GM21786 (cell line): ENCODE results near the gene SMCHD1.
"Not testable (repeated sequence)": the region's sequence is repeated elsewhere in the genome, so short reads cannot be mapped to it uniquely, and the experiment has no call there.

Experiments used
- ATAC-seq: cut with Tn5 transposase; IDR thresholded peaks from one replicate; pipeline ENCODE4 v1.9.1; 2021; ENCODE audit not compliant: unreplicated experiment

Gene SMCHD1

GRCh38 chr18:2809666-2810183, 154.2 kb downstream of the SMCHD1 start:
- not testable (repeated sequence) for ATAC-seq

- ATAC-seq: no peak
Observed at GRCh38 chr18:2811416-2811815, 155.9 kb downstream of the SMCHD1 start.

- ATAC-seq: no peak
Observed at GRCh38 chr18:2814928-2815327, 159.4 kb downstream of the SMCHD1 start.

- ATAC-seq: no peak
Observed at GRCh38 chr18:2818281-2818680, 162.8 kb downstream of the SMCHD1 start.

- ATAC-seq: no peak
Observed at GRCh38 chr18:2821695-2822094, 166.2 kb downstream of the SMCHD1 start.

GRCh38 chr18:2822213-2822921, 166.8 kb downstream of the SMCHD1 start:
- no peak for ATAC-seq

GRCh38 chr18:2823202-2823601, 167.7 kb downstream of the SMCHD1 start:
- no peak for ATAC-seq

GRCh38 chr18:2823966-2824365, 168.4 kb downstream of the SMCHD1 start:
- no peak for ATAC-seq

- ATAC-seq: no peak
Observed at GRCh38 chr18:2824865-2825264, 169.3 kb downstream of the SMCHD1 start.

- ATAC-seq: no peak
Observed at GRCh38 chr18:2825613-2826175, 170.2 kb downstream of the SMCHD1 start.

GRCh38 chr18:2826581-2826980, 171.1 kb downstream of the SMCHD1 start:
- ATAC-seq: no peak

GRCh38 chr18:2827061-2827460, 171.5 kb downstream of the SMCHD1 start:
- ATAC-seq: no peak

GRCh38 chr18:2836118-2836517, 180.6 kb downstream of the SMCHD1 start:
- ATAC-seq: not testable (repeated sequence)

GRCh38 chr18:2837290-2837689, 181.8 kb downstream of the SMCHD1 start:
- ATAC-seq: not testable (repeated sequence)

GRCh38 chr18:2839202-2839601, 183.7 kb downstream of the SMCHD1 start:
- no peak for ATAC-seq

- no peak for ATAC-seq
Observed at GRCh38 chr18:2840521-2840920, 185.0 kb downstream of the SMCHD1 start.

GRCh38 chr18:2843146-2843545, 187.6 kb downstream of the SMCHD1 start:
- no peak for ATAC-seq

GRCh38 chr18:2845172-2845571, 189.6 kb downstream of the SMCHD1 start:
- no peak for ATAC-seq

GRCh38 chr18:2846636-2847316, 191.2 kb downstream of the SMCHD1 start, which contains the start of gene EMILIN2:
EMILIN2 (plus strand) TSS chr18:2847006; CDS start chr18:2847189, 183 bp downstream.
- ATAC-seq: peak; percentile 45

GRCh38 chr18:2847317-2848246, 192.1 kb downstream of the SMCHD1 start:
- ATAC-seq: peak; percentile 40
